Measurements from ENCODE around the gene TMED8. TPM values are rescaled to one million over a fixed set of nuclear protein-coding genes. Genes with fewer than 3 reads are reported as not detected.

The TMED8 gene
- polyA plus RNA-seq, 1 donor (not counting 4 experiments of a cell fraction or from before 2014, with no cell fraction given) = 7.3 TPM

- H3K4me3 ChIP-seq (ENCODE audit: control insufficient read depth in 2 of 3, extremely low read depth in 1 of 3, insufficient read depth in 2 of 3, low read depth in 1 of 3, low read length in 3 of 3) = no peak overlapping the region
- no peak overlapping the region for H2AFZ ChIP-seq (ENCODE audit: control insufficient read depth, low read length)
- H3K27ac ChIP-seq (ENCODE audit: control insufficient read depth, insufficient read depth, low read length) = no peak overlapping the region
- dilution Hi-C loops (cut with MboI; ENCODE audit: extremely low pct_ligation_motif_present, low sequenced_read_pairs) = no loop called here
- no peak overlapping the region for H3K4me2 ChIP-seq (ENCODE audit: control insufficient read depth, extremely low read depth, insufficient read depth, low read depth, low read length)
- no peaks in the 10 kb centered on the region for H4K20me1 ChIP-seq (ENCODE audit: control insufficient read depth, extremely low read depth, insufficient read depth, low read length)
- DNase-seq (ENCODE audit: low read depth, low spot score) = no peak
- H3K9me1 ChIP-seq (ENCODE audit: control insufficient read depth, extremely low read depth, insufficient read depth, low read length) = no peaks in the 10 kb centered on the region
- H3K36me3 ChIP-seq (ENCODE audit: control insufficient read depth in 2 of 2, extremely low read depth in 1 of 2, insufficient read depth in 2 of 2, low read length in 2 of 2) = peaks cover 0 to 1% of the 10 kb centered on the region in 2 experiments
- FAIRE-seq = peak; percentile 23
- no peaks in the 10 kb centered on the region for H3K9me3 ChIP-seq (ENCODE audit: control insufficient read depth, low read depth, low read length)
- H3K27me3 ChIP-seq (ENCODE audit: control insufficient read depth, extremely low read depth, insufficient read depth, low read length) = no peaks in the 10 kb centered on the region
- H3K9ac ChIP-seq (ENCODE audit: control insufficient read depth, extremely low read depth, insufficient read depth, low read length) = no peak overlapping the region
- TF ChIP-seq EZH2 (IDR thresholded peaks at IDR 0.05; ENCODE audit: low read length) (no peak), CTCF (optimal IDR thresholded peaks at IDR 0.05 in 1 of 3, IDR thresholded peaks at IDR 0.05 in 1 of 3, conservative IDR thresholded peaks at IDR 0.05 in 1 of 3; ENCODE audit: extremely low read depth in 1 of 3, insufficient read depth in 2 of 3, low read length in 3 of 3) (peak in 2 of 3 experiments; percentile 8 to 42)
- H3K4me1 ChIP-seq (ENCODE audit: control insufficient read depth, extremely low read depth, insufficient read depth, low read length) = no peaks in the 10 kb centered on the region
- H3K79me2 ChIP-seq (ENCODE audit: control insufficient read depth, insufficient read depth, low read length) = no peaks in the 10 kb centered on the region
Measured at GRCh38 chr14:77409131-77409533, 32.2 kb upstream of the TMED8 start.

GRCh38 chr14:77407158-77407557 lies 30.3 kb upstream of the TMED8 start:
- H3K36me3 ChIP-seq (ENCODE audit: control insufficient read depth in 2 of 2, extremely low read depth in 1 of 2, insufficient read depth in 2 of 2, low read length in 2 of 2) = peaks cover 0 to 1% of the 10 kb centered on the region in 2 experiments
- H3K27me3 ChIP-seq (ENCODE audit: control insufficient read depth, extremely low read depth, insufficient read depth, low read length) = no peaks in the 10 kb centered on the region
- H3K9me3 ChIP-seq (ENCODE audit: control insufficient read depth, low read depth, low read length) = no peaks in the 10 kb centered on the region
- H2AFZ ChIP-seq (ENCODE audit: control insufficient read depth, low read length) = no peak overlapping the region
- no peaks in the 10 kb centered on the region for H3K9me1 ChIP-seq (ENCODE audit: control insufficient read depth, extremely low read depth, insufficient read depth, low read length)
- no peaks in the 10 kb centered on the region for H3K4me1 ChIP-seq (ENCODE audit: control insufficient read depth, extremely low read depth, insufficient read depth, low read length)
- no peaks in the 10 kb centered on the region for H4K20me1 ChIP-seq (ENCODE audit: control insufficient read depth, extremely low read depth, insufficient read depth, low read length)
- H3K79me2 ChIP-seq (ENCODE audit: control insufficient read depth, insufficient read depth, low read length) = no peaks in the 10 kb centered on the region
- no peak for FAIRE-seq
- no peak for DNase-seq (ENCODE audit: low read depth, low spot score)
- TF ChIP-seq EZH2 (IDR thresholded peaks at IDR 0.05; ENCODE audit: low read length) = no peak
- no peak for TF ChIP-seq CTCF (optimal IDR thresholded peaks at IDR 0.05 in 1 of 3, IDR thresholded peaks at IDR 0.05 in 1 of 3, conservative IDR thresholded peaks at IDR 0.05 in 1 of 3; ENCODE audit: extremely low read depth in 1 of 3, insufficient read depth in 2 of 3, low read length in 3 of 3)
- H3K4me3 ChIP-seq (ENCODE audit: control insufficient read depth in 2 of 3, extremely low read depth in 1 of 3, insufficient read depth in 2 of 3, low read depth in 1 of 3, low read length in 3 of 3) = no peak overlapping the region
- no peak overlapping the region for H3K4me2 ChIP-seq (ENCODE audit: control insufficient read depth, extremely low read depth, insufficient read depth, low read depth, low read length)
- no peak overlapping the region for H3K27ac ChIP-seq (ENCODE audit: control insufficient read depth, insufficient read depth, low read length)
- dilution Hi-C loops (cut with MboI; ENCODE audit: extremely low pct_ligation_motif_present, low sequenced_read_pairs) = no loop called here
- no peak overlapping the region for H3K9ac ChIP-seq (ENCODE audit: control insufficient read depth, extremely low read depth, insufficient read depth, low read length)

Data from keratinocyte (primary cell).